GM18508 (cell line): Measurements from ENCODE around the gene KCNQ5.
A peak's percentile ranks its signal among the peaks of the same experiment; 100 is the strongest.

Experiments
- ATAC-seq: cut with Tn5 transposase; IDR thresholded peaks from one replicate; pipeline ENCODE4 v1.9.1; 2021; ENCODE audit warnings: moderate number of reproducible peaks; ENCODE audit not compliant: insufficient read depth, unreplicated experiment

KCNQ5 gene

GRCh38 chr6:72636786-72637185, 14.9 kb downstream of the KCNQ5 start:
- ATAC-seq, result no peak

- no peak for ATAC-seq
These were observed 18.2 kb downstream of the KCNQ5 start for GRCh38 chr6:72639920-72640614.

GRCh38 chr6:72640615-72640930, 18.7 kb downstream of the KCNQ5 start:
- no peak for ATAC-seq

- no peak for ATAC-seq
These were observed 20.6 kb downstream of the KCNQ5 start for GRCh38 chr6:72642435-72642834.

GRCh38 chr6:72643214-72643613, 21.4 kb downstream of the KCNQ5 start:
- no peak for ATAC-seq

- no peak for ATAC-seq
These were observed 25.0 kb downstream of the KCNQ5 start for GRCh38 chr6:72646604-72647485.

GRCh38 chr6:72647489-72647888, 25.6 kb downstream of the KCNQ5 start:
- ATAC-seq, result no peak

GRCh38 chr6:72649032-72649984, 27.4 kb downstream of the KCNQ5 start:
- ATAC-seq, result peak; percentile 46

GRCh38 chr6:72650081-72650745, 28.3 kb downstream of the KCNQ5 start:
- ATAC-seq, result no peak

- ATAC-seq, result no peak
These were observed 29.3 kb downstream of the KCNQ5 start for GRCh38 chr6:72651174-72651573.

GRCh38 chr6:72651967-72652956, 30.4 kb downstream of the KCNQ5 start:
- ATAC-seq, result no peak

GRCh38 chr6:72653026-72653425, 31.2 kb downstream of the KCNQ5 start:
- ATAC-seq, result no peak

GRCh38 chr6:72654071-72654621, 32.3 kb downstream of the KCNQ5 start:
- ATAC-seq, result peak; percentile 54

GRCh38 chr6:72657407-72658197, 35.7 kb downstream of the KCNQ5 start:
- no peak for ATAC-seq

- no peak for ATAC-seq
These were observed 37.9 kb downstream of the KCNQ5 start for GRCh38 chr6:72659754-72660153.

- ATAC-seq, result no peak
These were observed 39.5 kb downstream of the KCNQ5 start for GRCh38 chr6:72661411-72661810.

GRCh38 chr6:72665599-72665998, 43.7 kb downstream of the KCNQ5 start:
- no peak for ATAC-seq

GRCh38 chr6:72669324-72669723, 47.5 kb downstream of the KCNQ5 start:
- no peak for ATAC-seq
